HuH-7.5 (cell line): ENCODE measurements around the gene PACSIN2.
"Not testable (repeated sequence)": the region's sequence is repeated elsewhere in the genome, so short reads cannot be mapped to it uniquely, and the experiment has no call there.

Experiments used
- DNase-seq: peaks from one replicate; pipeline ENCODE4 v3.0.0; 2011; ENCODE audit warnings: low spot score

PACSIN2 gene

DNA sequence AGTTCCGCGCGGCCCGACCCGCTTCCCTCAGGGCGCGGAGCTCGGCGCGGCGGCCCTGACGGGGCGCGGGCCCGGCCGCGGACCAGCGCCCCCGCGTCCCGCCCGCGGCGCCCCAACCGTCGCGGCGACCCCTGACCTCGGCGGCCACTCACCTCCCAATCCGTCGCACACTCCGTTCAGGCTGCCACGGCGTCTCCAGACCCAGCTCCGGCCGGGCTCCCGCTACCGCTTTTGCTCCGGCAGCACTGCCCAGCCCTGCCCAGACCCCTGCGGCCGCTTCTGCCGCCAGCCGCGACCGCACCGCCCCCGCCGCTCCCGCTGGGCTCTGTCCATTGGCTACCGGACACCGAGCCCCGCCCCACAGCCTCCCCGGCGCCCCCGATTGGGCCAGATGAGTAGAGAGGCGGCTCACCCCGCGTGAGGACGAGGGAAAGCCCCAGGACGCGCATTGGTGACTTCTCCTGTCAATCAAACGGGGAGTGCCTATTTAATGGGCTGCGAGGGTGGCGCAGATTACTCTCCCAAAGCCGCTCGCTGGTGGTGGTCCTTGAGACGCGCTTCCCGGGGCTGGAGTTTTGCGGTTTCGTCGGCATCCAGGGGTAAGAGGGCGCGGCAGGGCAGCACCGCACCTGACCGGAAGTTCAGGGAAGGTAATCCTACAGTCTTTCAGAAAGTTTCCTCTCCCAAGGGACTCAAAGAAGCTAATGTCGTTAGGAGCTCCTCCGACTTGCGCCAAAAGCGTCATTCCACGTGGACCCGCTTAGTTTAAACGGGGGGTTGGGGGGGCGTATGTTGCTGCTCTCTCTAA lies at the start of gene PACSIN2:
Gene PACSIN2 (minus strand): TSS at position 281 of the 808 bp plus-strand sequence. CDS start 103,069 bp downstream, outside the sequence.
- DNase-seq = peak; percentile 98

- peak; percentile 64 for DNase-seq
Observed at GRCh38 chr22:43060183-43060582, 45.2 kb upstream of the PACSIN2 start.

GRCh38 chr22:43057641-43058040 lies 42.7 kb upstream of the PACSIN2 start:
- no peak for DNase-seq

- DNase-seq = no peak
Observed at GRCh38 chr22:43053176-43053575, 38.2 kb upstream of the PACSIN2 start.

GRCh38 chr22:43050995-43051394 lies 36.0 kb upstream of the PACSIN2 start:
- no peak for DNase-seq

DNA sequence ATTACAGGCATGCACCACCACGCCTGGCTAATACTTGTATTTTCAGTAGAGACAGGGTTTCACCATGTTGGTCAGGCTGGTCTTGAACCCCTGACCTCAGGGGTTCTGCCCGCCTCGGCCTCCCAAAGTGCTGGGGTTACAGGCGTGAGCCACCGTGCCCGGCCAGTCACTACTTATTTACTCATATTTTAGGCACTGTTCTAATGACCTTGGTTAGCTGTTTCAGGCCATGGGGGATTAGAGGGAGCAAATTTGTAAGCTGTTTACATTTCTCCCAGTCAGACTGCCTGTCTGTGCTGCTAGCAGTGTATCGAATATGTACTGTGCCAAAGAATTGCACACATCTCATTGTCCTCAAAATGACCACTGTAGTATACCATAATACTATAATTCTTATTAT lies 32.7 kb upstream of the PACSIN2 start:
- DNase-seq = no peak

- no peak for DNase-seq
Observed at GRCh38 chr22:43044290-43044712, 29.4 kb upstream of the PACSIN2 start.

- no peak for DNase-seq
Observed at GRCh38 chr22:43042101-43042780, 27.3 kb upstream of the PACSIN2 start.

DNA sequence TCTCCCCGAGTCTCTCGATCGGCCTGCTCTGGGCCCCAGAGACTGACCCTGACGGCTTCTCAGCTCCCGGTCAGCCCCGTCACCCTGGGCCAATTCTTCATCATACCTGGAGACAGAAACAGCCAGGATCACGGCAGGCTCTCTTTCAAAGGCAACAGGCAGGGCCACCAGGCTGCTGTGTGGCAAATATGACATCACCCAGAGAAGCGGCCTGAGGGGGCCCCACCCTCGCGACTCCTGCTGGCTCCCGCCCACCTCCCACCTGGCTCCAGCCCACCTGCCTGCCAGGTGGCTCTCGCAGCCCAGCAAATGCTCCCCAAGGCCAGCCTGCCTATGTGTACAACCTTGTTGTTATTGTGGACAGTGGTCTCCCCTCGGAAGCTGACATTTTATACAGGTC lies 24.9 kb upstream of the PACSIN2 start:
- no peak for DNase-seq

- DNase-seq = no peak
Observed at GRCh38 chr22:43038325-43038724, 23.4 kb upstream of the PACSIN2 start.

GRCh38 chr22:43036282-43036829 lies 21.4 kb upstream of the PACSIN2 start:
- no peak for DNase-seq

DNA sequence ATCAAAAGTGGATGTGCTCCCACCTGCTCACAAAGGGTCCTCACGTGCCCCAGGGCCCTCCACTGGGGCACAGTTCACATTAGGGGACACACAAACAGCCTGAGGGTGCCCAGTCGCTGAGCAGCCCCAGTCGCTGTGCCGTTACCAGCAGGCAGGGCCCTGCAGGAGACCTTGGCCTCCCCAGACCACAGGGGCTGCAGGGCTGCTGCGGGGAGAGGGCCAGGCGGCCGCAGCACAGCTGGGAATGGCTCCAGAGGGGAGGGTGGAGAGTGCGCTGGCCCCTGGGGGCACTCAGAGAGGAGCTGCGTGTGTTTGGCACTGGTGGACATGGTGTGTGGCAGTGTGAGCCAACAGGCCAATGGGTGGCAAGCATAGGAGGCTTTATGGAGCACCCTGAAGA lies 20.3 kb upstream of the PACSIN2 start:
- DNase-seq = no peak

GRCh38 chr22:43031617-43032016 lies 16.7 kb upstream of the PACSIN2 start:
- no peak for DNase-seq

DNA sequence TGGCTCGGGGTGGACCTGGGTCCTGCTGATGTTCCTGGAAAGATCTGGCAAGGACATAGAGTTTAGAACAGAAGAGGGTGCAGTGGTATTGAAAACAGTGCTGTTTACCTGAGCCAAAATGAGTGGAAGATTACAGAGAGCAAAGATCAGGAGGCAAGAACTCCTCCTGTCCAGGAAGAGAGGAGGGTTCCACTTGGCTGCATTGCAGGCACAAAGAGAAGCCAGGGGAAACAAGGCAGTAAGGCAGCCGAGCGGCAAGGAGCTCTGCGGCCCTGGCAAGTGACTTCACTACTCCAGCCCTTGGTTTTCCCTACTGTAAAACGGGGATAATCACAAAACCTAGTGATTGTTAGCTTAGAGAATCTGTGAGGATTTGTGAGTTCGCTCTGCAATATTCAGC lies 3.7 kb upstream of the PACSIN2 start:
- DNase-seq = no peak

- no peak for DNase-seq
Observed at GRCh38 chr22:43017525-43018460, 2.8 kb upstream of the PACSIN2 start.

GRCh38 chr22:43016150-43016549 lies 1.2 kb upstream of the PACSIN2 start:
- not testable (repeated sequence) for DNase-seq

DNA sequence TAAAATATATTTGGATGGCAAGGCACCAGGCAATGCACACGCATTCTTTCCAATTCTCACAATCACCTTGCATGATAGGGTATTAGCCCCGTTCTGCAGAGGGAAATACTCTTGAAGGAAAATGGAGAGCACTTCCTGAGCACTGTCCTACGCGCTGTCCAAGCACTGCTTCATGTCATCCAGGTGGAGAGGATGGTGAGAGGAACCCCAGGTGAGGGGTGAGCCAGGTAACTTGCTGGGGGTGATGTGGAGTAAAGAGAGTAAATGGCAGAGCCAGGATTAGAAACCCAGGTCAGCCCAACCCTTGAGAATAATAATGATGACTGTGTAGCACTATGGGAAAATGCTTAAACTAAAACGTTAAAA lies 711 bp upstream of the PACSIN2 start:
- DNase-seq = no peak

GRCh38 chr22:43014316-43014868 lies 557 bp downstream of the PACSIN2 start:
- no peak for DNase-seq

- no peak for DNase-seq
Observed at GRCh38 chr22:43013355-43014315, 1.3 kb downstream of the PACSIN2 start.

DNA sequence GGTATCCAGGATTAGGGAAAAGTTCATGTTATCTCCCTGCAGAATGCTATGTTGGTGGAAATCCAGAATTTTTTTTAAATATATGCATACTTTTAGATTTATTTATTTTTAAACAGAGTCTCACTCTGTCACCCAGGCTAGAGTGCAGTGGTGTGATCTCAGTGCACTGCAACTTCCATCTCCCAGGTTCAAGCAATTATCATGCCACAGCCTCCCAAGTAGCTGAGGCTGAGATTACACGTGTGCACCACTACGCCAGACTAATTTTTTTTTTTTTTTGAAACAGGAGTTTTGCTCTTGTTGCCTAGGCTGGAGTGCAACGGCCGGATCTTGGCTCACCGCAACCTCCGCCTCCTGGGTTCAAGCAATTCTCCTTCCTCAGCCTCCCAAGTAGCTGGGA lies 2.6 kb downstream of the PACSIN2 start:
- no peak for DNase-seq

GRCh38 chr22:43011079-43011478 lies 3.9 kb downstream of the PACSIN2 start:
- no peak for DNase-seq
